BLaER1 (cell line): ENCODE results near the gene TLNRD1.

Experiments used
- H3K27ac ChIP-seq: shearing (Covaris generic); formaldehyde crosslinking; 2 replicates; pipeline ENCODE4 v1.8.1; 2022
- H3K27me3 ChIP-seq: shearing (Covaris generic); formaldehyde crosslinking; 2 replicates; pipeline ENCODE4 v1.8.1; 2022
- H3K36me3 ChIP-seq: shearing (Covaris generic); formaldehyde crosslinking; 2 replicates; pipeline ENCODE4 v1.8.1; 2022
- H3K4me1 ChIP-seq: shearing (Covaris generic); formaldehyde crosslinking; 2 replicates; pipeline ENCODE4 v1.8.1; 2022
- H3K4me2 ChIP-seq: shearing (Covaris generic); formaldehyde crosslinking; 2 replicates; pipeline ENCODE4 v1.8.1; 2022
- H3K4me3 ChIP-seq: shearing (Covaris generic); formaldehyde crosslinking; 2 replicates; pipeline ENCODE4 v1.8.1; 2022
- H3K9ac ChIP-seq: shearing (Covaris generic); formaldehyde crosslinking; 2 replicates; pipeline ENCODE4 v1.8.1; 2022
- H3K9me3 ChIP-seq: shearing (Covaris generic); formaldehyde crosslinking; 2 replicates; pipeline ENCODE4 v1.8.1; 2022
- H4K20me1 ChIP-seq: shearing (Covaris generic); formaldehyde crosslinking; 2 replicates; pipeline ENCODE4 v1.8.1; 2022
- Cebpa-rat ChIP-seq: shearing (Covaris generic); IDR thresholded peaks from 2 replicates; pipeline ENCODE4 v1.8.1; 2022

The TLNRD1 gene

DNA sequence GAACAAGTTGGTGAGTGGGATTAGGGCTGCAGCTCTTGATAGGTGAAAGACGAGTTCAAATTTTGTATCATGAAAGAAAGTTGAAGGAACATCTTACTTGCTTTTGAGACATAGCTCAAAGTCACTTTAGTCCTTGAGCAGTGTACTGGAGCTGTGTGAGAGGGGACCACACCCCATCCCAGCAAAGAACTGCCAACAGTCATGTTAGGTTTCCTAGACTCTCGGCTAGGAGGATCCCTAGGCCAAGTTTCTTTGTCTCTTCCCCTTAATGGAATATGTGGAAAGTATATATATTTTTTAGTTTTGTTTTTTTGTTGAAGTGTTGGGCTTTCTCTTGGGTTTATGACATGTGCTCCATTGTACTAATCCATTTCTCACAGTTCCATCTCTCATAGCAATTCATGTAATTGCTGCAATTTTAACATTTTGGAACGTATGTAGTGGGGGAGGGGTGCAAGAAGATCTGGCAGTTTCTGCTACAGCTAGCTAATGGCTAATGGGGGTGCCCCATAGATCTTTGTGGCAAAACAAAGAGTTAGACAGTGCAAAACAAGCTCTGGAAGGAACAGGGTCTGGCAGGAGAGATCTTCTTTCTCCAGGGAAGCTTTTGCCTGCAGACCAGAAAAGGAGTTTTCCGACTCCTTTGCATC is 25.1 kb downstream of the TLNRD1 start:
- H3K9me3 ChIP-seq: no peaks in the 10 kb centered on the region
- no peak overlapping the region for H3K4me2 ChIP-seq

DNA sequence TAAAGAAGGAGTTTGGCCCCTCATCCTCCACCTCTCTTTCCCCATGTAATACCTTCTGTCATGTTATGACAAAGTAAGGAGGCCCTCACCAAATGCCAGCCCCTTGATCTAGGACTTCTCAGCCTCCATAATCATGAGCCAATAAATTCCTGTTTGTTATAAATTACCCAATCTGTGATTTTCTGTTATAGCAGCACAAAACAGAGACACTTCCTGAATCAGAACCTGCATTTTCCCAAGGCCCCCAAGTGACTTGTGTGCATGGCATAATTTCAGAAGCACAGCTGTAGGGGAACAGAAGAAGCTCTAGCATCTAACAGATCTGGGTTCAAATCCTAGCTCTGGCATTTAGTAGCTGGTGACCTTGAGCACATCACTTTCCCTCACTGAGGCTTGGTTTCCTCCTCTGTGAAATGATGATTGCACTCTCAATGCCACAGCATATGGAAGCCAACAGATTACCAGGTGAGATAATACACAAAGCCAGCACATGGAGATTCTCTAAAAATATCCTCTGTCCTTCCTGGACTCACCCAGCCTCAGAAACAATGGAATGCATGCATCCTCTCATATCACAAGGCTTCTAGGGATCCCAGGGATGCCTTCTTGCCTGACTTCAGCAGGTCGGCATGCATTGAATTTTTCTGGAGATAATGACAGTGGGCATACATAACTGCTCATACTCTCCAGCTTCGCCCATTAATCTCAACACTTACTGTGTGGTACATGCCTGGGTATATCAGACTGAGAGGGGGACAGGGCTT is 26.3 kb downstream of the TLNRD1 start:
- Histone ChIP-seq H3K36me3 (no peaks in the 10 kb centered on the region), H3K4me3 (no peak overlapping the region), H3K4me1 (0 out of 2 replicates have a peak, but pooled peaks cover 3% of the 10 kb centered on the region), H4K20me1 (no peaks in the 10 kb centered on the region), H3K27me3 (no peaks in the 10 kb centered on the region), H3K9me3 (no peaks in the 10 kb centered on the region), H3K27ac (no peak overlapping the region), H3K9ac (no peak overlapping the region), H3K4me2 (no peak overlapping the region)
- TF ChIP-seq Cebpa-rat: no peak

More for the DNA sequence above, 25.1 kb downstream of the TLNRD1 start:
- H3K27ac ChIP-seq: no peak overlapping the region
- H3K4me3 ChIP-seq: no peak overlapping the region
- no peaks in the 10 kb centered on the region for H3K36me3 ChIP-seq
- H3K9ac ChIP-seq: no peak overlapping the region
- 0 out of 2 replicates have a peak, but pooled peaks cover 3% of the 10 kb centered on the region for H3K4me1 ChIP-seq
- TF ChIP-seq Cebpa-rat: no peak
- H4K20me1 ChIP-seq: no peaks in the 10 kb centered on the region
- H3K27me3 ChIP-seq: no peaks in the 10 kb centered on the region

DNA sequence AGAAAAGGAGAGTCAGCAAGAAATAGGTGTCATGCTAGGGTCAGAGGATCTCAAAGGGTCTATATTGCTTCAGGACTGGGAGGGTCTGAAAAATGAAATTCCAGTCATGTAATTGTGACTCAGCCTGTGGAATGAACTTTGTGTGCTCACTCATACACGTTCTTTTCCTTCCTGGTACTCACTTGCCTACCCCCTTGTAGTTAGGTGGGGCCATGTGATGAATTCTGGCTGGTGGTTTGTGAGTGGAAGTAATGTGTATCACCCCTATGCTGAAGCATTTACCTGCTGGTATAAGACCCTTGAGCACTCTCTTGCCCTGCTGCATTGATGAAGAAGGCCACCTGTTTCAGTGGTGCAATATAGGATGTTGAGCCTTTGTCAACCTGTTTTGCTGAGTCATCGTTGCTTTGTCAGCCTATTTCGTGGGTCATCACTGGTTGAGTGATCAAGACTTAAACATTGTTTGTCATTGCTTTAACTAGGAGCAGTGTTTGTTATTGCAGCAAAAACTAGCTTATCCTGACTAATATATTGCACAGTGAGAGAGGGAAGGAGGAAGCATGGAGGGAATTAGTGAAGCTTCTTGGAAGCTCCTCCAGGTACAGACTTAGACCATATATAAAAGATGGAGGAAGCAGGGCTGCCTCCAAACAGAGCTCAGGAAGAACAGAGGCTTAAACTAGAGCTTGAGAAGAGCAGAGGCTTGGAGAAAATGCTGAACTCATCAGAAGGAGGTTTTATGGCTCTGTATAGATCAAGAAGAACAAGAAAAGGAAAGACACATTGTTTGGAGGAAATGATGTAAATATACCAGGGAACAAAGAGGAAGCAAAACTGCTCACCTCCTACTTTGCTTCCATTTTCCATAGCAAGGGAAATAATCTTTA is 28.9 kb downstream of the TLNRD1 start:
- Histone ChIP-seq H3K4me2 (no peak overlapping the region), H3K9me3 (no peaks in the 10 kb centered on the region), H4K20me1 (no peaks in the 10 kb centered on the region), H3K9ac (no peak overlapping the region), H3K4me3 (no peak overlapping the region), H3K36me3 (no peaks in the 10 kb centered on the region), H3K27me3 (no peaks in the 10 kb centered on the region), H3K27ac (no peak overlapping the region), H3K4me1 (no peaks in the 10 kb centered on the region)
- TF ChIP-seq Cebpa-rat: no peak

DNA sequence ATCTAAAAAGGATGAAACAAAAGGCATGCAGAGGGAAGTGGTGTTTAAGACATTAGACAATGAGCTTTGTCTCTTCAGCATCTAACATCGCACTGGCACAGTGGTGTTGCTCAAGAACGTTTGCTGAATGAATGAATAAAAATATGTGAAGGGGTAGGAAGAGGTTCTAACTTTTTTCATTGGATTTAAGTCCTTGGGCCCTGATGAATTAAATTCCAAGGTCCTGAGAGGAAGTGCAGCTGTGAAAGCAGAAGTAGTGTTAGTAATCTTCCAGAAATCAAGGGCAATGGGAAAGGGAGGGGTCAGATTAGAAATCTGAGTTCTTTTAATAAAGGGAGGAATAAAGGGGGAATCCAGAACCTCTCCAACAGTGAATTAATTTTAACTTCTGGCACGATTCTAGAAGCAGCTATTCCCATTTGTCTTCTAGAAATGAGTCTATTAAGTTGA is 29.6 kb downstream of the TLNRD1 start:
- Histone ChIP-seq H3K4me1 (no peaks in the 10 kb centered on the region), H3K36me3 (no peaks in the 10 kb centered on the region), H3K9me3 (no peaks in the 10 kb centered on the region), H3K4me3 (no peak overlapping the region), H4K20me1 (no peaks in the 10 kb centered on the region), H3K27me3 (no peaks in the 10 kb centered on the region), H3K4me2 (no peak overlapping the region), H3K27ac (no peak overlapping the region), H3K9ac (no peak overlapping the region)
- no peak for TF ChIP-seq Cebpa-rat

DNA sequence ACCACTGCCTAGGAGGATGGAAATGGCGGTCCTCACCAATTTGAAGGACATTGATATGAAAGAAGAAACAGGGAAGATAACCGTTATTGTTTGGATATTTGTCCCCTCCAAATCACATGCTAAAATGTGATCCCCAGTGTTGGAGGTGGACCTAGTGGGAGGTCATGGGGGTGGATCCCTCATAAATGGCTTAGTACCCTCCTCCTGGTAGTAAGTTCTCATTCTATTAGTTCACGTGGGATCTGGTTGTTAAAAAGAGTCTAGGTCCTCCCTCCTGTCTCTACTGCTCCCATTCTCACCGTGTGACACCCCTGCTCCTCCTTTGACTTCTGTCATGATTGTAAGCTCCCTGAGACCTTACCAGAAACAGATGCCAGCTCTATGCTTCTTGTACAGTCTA is 30.5 kb downstream of the TLNRD1 start:
- H3K4me3 ChIP-seq: no peak overlapping the region

DNA sequence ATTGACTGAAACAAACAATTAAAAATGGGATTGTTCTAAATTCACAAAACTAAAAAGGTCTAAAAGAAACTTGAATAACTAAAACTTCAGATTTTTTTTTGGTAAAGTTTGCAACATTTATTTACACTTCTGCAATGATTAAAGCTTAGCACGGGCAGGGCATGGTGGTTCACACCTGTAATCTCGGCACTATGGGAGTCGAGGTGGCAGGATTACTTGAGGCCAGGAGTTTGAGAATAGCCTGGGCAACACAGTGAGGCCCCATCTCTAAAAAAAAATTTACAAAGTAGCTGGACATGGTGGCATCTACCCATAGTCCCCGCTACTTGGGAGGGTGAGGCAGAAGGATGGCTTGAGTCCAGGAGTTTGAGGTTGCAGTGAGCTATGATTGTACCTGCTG is 31.6 kb downstream of the TLNRD1 start:
- no peak for TF ChIP-seq Cebpa-rat
- Histone ChIP-seq H3K4me1 (no peaks in the 10 kb centered on the region), H3K36me3 (no peaks in the 10 kb centered on the region), H3K9ac (no peak overlapping the region), H3K4me2 (no peak overlapping the region), H4K20me1 (no peaks in the 10 kb centered on the region), H3K4me3 (no peak overlapping the region), H3K27me3 (no peaks in the 10 kb centered on the region), H3K9me3 (no peaks in the 10 kb centered on the region), H3K27ac (no peak overlapping the region)

More for the DNA sequence above, 30.5 kb downstream of the TLNRD1 start:
- H3K27ac ChIP-seq: no peak overlapping the region
- H3K9ac ChIP-seq: no peak overlapping the region
- H4K20me1 ChIP-seq: no peaks in the 10 kb centered on the region
- H3K4me1 ChIP-seq: no peaks in the 10 kb centered on the region
- no peaks in the 10 kb centered on the region for H3K36me3 ChIP-seq
- H3K27me3 ChIP-seq: no peaks in the 10 kb centered on the region
- H3K4me2 ChIP-seq: no peak overlapping the region
- TF ChIP-seq Cebpa-rat: no peak
- no peaks in the 10 kb centered on the region for H3K9me3 ChIP-seq

DNA sequence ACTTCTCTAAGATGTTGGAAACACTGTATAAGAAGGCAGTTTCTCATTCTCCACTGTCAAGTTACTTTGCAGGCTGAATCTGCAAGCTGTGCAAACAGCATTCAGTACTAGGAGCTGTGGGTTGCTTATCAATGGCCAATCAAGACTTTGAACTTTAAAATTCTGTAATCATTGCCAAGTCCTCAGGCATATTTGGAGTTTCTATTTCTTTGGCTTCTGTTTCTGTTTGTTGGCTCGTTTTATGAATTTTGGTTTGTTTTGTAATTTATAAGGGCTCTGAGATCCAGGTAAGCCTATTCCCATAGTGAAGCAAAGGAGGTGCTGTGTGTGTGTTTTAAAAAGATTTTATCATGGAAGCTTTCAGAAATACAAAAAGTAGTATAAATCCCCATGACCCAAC is 32.1 kb downstream of the TLNRD1 start:
- no peaks in the 10 kb centered on the region for H3K27me3 ChIP-seq
- no peaks in the 10 kb centered on the region for H3K4me1 ChIP-seq
- H3K36me3 ChIP-seq: no peaks in the 10 kb centered on the region
- TF ChIP-seq Cebpa-rat: no peak
- H3K4me2 ChIP-seq: no peak overlapping the region
- H3K9ac ChIP-seq: no peak overlapping the region
- no peaks in the 10 kb centered on the region for H4K20me1 ChIP-seq
- no peak overlapping the region for H3K4me3 ChIP-seq
- no peaks in the 10 kb centered on the region for H3K9me3 ChIP-seq
- H3K27ac ChIP-seq: no peak overlapping the region

DNA sequence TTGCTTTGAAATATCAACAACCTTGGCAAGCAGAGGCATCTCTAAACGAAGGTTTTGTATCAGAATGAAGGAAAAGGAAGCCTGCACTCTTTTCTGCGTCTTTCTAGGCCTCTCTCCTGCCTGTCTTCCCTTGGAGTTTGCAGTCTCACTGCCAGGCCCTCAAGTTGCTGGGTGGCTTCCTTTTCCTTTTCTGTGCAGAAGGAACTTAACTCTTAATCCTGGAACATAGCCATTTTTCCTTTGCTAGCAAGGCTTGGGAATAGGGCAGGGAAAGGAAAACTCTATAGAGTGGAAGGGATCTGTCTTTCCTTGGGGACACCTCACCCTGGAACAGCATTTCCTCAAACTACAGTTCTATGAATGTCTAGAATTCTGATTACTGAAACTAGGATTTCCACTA is 32.8 kb downstream of the TLNRD1 start:
- Histone ChIP-seq H3K4me1 (no peaks in the 10 kb centered on the region), H3K36me3 (no peaks in the 10 kb centered on the region), H3K27me3 (no peaks in the 10 kb centered on the region), H3K4me2 (no peak overlapping the region), H4K20me1 (no peaks in the 10 kb centered on the region), H3K4me3 (no peak overlapping the region), H3K9ac (no peak overlapping the region), H3K27ac (no peak overlapping the region), H3K9me3 (no peaks in the 10 kb centered on the region)
- TF ChIP-seq Cebpa-rat: no peak

DNA sequence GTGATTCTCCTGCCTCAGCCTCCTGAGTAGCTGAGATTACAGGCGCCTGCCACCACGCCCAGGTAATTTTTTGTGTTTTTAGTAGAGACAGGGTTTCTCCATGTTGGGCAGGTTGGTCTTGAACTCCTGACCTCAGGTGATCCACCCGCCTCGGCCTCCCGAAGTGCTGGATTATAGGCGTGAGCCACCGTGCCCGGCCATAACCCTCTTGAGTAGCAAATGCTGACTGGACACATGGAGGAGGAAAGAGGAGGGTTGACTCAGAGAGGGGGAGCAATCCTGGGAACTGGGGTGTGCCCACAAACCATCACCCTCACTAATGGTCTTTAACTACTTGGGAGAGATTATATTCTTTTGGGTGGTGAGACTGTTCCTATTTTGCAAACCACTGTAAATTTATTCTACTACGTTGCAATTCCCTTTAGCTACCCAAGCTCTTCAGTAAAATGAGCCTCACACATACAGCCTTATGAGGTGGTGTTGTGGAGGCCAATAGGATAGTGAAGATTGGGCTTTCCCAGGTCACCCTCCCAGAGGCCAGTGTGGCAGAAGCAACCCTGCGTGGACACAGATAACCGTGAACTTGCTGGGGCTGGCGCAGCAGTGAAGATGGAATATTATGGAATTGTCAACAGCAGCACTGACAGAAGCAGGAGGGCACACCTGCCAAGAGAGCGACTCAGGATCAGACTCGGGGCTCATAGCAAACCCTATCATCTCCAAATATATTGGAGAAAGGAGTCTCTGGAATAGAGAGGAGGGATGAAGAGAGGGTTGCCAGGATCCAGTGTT is 37.4 kb downstream of the TLNRD1 start:
- no peak overlapping the region for H3K9ac ChIP-seq
- no peaks in the 10 kb centered on the region for H3K36me3 ChIP-seq
- no peak for TF ChIP-seq Cebpa-rat
- no peaks in the 10 kb centered on the region for H3K27me3 ChIP-seq
- H4K20me1 ChIP-seq: no peaks in the 10 kb centered on the region
- H3K4me3 ChIP-seq: no peak overlapping the region
- H3K4me2 ChIP-seq: no peak overlapping the region
- H3K4me1 ChIP-seq: peaks cover 10% of the 10 kb centered on the region
- no peaks in the 10 kb centered on the region for H3K9me3 ChIP-seq
- H3K27ac ChIP-seq: no peak overlapping the region
